ENCODE data around the gene PPID.
"Not testable (repeated sequence)": the region's sequence is repeated elsewhere in the genome, so short reads cannot be mapped to it uniquely, and the experiment has no call there.

The PPID gene

GRCh38 chr4:158670975-158671664 is 52.1 kb downstream of the PPID start:
- peak; percentile 86 for DNase-seq

- DNase-seq: no peak
Observed at GRCh38 chr4:158669310-158669709, 53.9 kb downstream of the PPID start.

- no peak for DNase-seq
Observed at GRCh38 chr4:158667651-158668198, 55.5 kb downstream of the PPID start.

- DNase-seq: no peak
Observed at GRCh38 chr4:158666892-158667291, 56.3 kb downstream of the PPID start.

GRCh38 chr4:158664806-158665205 is 58.4 kb downstream of the PPID start:
- DNase-seq: no peak

GRCh38 chr4:158663707-158664625 is 59.2 kb downstream of the PPID start:
- DNase-seq: not testable (repeated sequence)

GRCh38 chr4:158663255-158663654 is 59.9 kb downstream of the PPID start:
- DNase-seq: not testable (repeated sequence)

Data from right kidney (tissue), 1 donor.